Neutrophil (primary cell): ENCODE data around the gene ARF3.

Experiments used
- H3K27ac ChIP-seq: fragments of 200-600 bp; sonication (generic); 2 replicates; pipeline ENCODE4 v1.5.1; 2016; ENCODE audit warnings: mild to moderate bottlenecking, moderate library complexity
- H3K27me3 ChIP-seq: fragments of 200-600 bp; sonication (generic); 2 replicates; pipeline ENCODE4 v1.6.0; 2016; ENCODE audit warnings: mild to moderate bottlenecking
- H3K36me3 ChIP-seq: fragments of 200-600 bp; sonication (generic); 2 replicates; pipeline ENCODE4 v1.5.1; 2017
- H3K4me1 ChIP-seq, 2 experiments: fragments of 200-600 bp in 1 of 2; sonication (generic) in 1 of 2; 1 replicate in 1 of 2; 2 replicates in 1 of 2; pipeline versions ENCODE4 v1.5.1 to v1.6.1; 2013 to 2016; ENCODE audit warnings: low read depth in 1 of 2, low read length in 1 of 2, mild to moderate bottlenecking in 1 of 2, moderate library complexity in 1 of 2; ENCODE audit not compliant: control insufficient read depth in 1 of 2, insufficient read depth in 1 of 2
- H3K4me3 ChIP-seq, 2 experiments: fragments of 200-600 bp in 1 of 2; sonication (generic) in 1 of 2; 1 replicate in 1 of 2; 2 replicates in 1 of 2; pipeline ENCODE4 v1.5.1; 2013 to 2016; ENCODE audit warnings: low read depth in 1 of 2, low read length in 1 of 2, mild to moderate bottlenecking in 1 of 2, moderate library complexity in 1 of 2
- H3K9me3 ChIP-seq: fragments of 200-600 bp; sonication (generic); 2 replicates; pipeline ENCODE4 v1.5.1; 2016
- CTCF ChIP-seq: fragments of 200-600 bp; sonication (generic); IDR thresholded peaks from 2 replicates; pipeline ENCODE4 v1.5.1; 2016; ENCODE audit warnings: antibody characterized with exemption

ARF3 gene

DNA sequence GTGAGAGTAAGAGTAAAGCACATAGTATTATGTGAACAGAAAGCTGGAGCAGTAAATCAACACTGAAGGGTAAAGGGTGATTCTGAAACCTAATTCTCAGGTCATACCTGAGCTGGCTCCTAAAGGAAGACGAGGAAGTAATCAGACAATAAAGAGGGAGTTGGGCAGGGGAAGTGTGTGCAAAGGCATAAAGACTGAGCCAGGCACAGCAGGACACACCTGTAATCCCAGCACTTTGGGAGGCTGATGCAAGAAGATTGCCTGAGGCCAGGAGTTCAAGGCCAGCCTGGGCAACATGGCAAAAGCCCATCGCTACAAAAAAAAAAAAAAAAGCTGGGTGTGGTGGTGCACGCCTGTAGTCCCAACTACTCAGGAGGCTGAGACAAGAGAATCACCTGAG lies 9.6 kb downstream of the ARF3 start:
- H3K4me3 ChIP-seq: no peak overlapping the region
- H3K4me1 ChIP-seq: no peaks in the 10 kb centered on the region
- no peaks in the 10 kb centered on the region for H3K27me3 ChIP-seq
- TF ChIP-seq CTCF: no peak
- H3K9me3 ChIP-seq: no peaks in the 10 kb centered on the region
- H3K27ac ChIP-seq: no peak overlapping the region
- peaks cover 23% of the 10 kb centered on the region for H3K36me3 ChIP-seq

GRCh38 chr12:48946943-48947342 lies 10.3 kb downstream of the ARF3 start:
- Histone ChIP-seq H3K4me3 (no peak overlapping the region), H3K27me3 (no peaks in the 10 kb centered on the region), H3K4me1 (no peaks in the 10 kb centered on the region), H3K36me3 (peaks cover 25% of the 10 kb centered on the region), H3K9me3 (no peaks in the 10 kb centered on the region), H3K27ac (no peak overlapping the region)
- TF ChIP-seq CTCF: no peak

DNA sequence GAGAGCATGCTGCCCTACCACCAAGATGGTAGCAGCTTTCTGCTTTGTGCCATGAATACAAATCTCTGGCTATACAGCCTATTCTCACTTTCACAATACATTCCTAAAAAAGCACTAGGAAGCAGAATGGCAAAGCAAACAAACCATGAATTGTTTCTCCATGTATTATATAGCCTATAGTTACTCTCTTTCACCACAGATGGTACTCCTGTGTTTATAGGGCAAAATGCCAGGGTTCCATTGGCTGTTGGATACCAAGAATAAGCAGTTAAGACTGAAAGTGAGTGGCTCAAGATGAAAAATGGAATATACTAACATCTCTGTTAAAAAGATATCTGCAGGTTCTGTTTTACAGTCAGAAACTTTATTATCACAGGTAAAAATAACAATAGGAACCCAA lies 11.1 kb downstream of the ARF3 start:
- Histone ChIP-seq H3K4me1 (no peaks in the 10 kb centered on the region), H3K27me3 (no peaks in the 10 kb centered on the region), H3K9me3 (no peaks in the 10 kb centered on the region), H3K27ac (no peak overlapping the region), H3K4me3 (no peak overlapping the region), H3K36me3 (peaks cover 27% of the 10 kb centered on the region)
- TF ChIP-seq CTCF: no peak

- no peaks in the 10 kb centered on the region for H3K9me3 ChIP-seq
- TF ChIP-seq CTCF: no peak
- H3K4me1 ChIP-seq: no peaks in the 10 kb centered on the region
- no peaks in the 10 kb centered on the region for H3K27me3 ChIP-seq
- H3K27ac ChIP-seq: no peak overlapping the region
- no peak overlapping the region for H3K4me3 ChIP-seq
- peaks cover 57% of the 10 kb centered on the region for H3K36me3 ChIP-seq
Measured at GRCh38 chr12:48943221-48943620, 14.1 kb downstream of the ARF3 start.

- H3K4me1 ChIP-seq: no peaks in the 10 kb centered on the region
- H3K9me3 ChIP-seq: no peaks in the 10 kb centered on the region
- H3K27me3 ChIP-seq: no peaks in the 10 kb centered on the region
- TF ChIP-seq CTCF: no peak
- peak overlapping the region; percentile 19 for H3K27ac ChIP-seq
- no peak overlapping the region for H3K4me3 ChIP-seq
- peaks cover 77% of the 10 kb centered on the region for H3K36me3 ChIP-seq
Measured at GRCh38 chr12:48940181-48940580, 17.1 kb downstream of the ARF3 start.

GRCh38 chr12:48938805-48939204 lies 18.5 kb downstream of the ARF3 start:
- H3K27ac ChIP-seq: no peak overlapping the region

More at GRCh38 chr12:48938805-48939204, 18.5 kb downstream of the ARF3 start:
- no peak for TF ChIP-seq CTCF
- H3K27me3 ChIP-seq: no peaks in the 10 kb centered on the region
- peaks cover 85% of the 10 kb centered on the region for H3K36me3 ChIP-seq
- no peak overlapping the region for H3K4me3 ChIP-seq
- H3K4me1 ChIP-seq: no peaks in the 10 kb centered on the region
- H3K9me3 ChIP-seq: no peaks in the 10 kb centered on the region
